HG03196 (cell line): ENCODE results near the gene CCDC171.

Experiments used
- ATAC-seq: cut with Tn5 transposase; IDR thresholded peaks from one replicate; pipeline ENCODE4 v1.9.1; 2021; ENCODE audit not compliant: unreplicated experiment

CCDC171 gene

GRCh38 chr9:15975101-15975778, 422.4 kb downstream of the CCDC171 start:
- ATAC-seq = no peak

- no peak for ATAC-seq
Observed at GRCh38 chr9:15977438-15977837, 424.6 kb downstream of the CCDC171 start.

GRCh38 chr9:15982182-15982581, 429.3 kb downstream of the CCDC171 start:
- ATAC-seq = no peak

GRCh38 chr9:15999422-16000339, 446.8 kb downstream of the CCDC171 start:
- no peak for ATAC-seq

GRCh38 chr9:16000811-16001210, 448.0 kb downstream of the CCDC171 start:
- ATAC-seq = no peak

GRCh38 chr9:16001856-16002255, 449.0 kb downstream of the CCDC171 start:
- no peak for ATAC-seq

- no peak for ATAC-seq
Observed at GRCh38 chr9:16002816-16003215, 450.0 kb downstream of the CCDC171 start.

- ATAC-seq = no peak
Observed at GRCh38 chr9:16003785-16004184, 450.9 kb downstream of the CCDC171 start.

GRCh38 chr9:16004613-16005012, 451.8 kb downstream of the CCDC171 start:
- ATAC-seq = no peak

GRCh38 chr9:16010221-16010620, 457.4 kb downstream of the CCDC171 start:
- no peak for ATAC-seq

- ATAC-seq = no peak
Observed at GRCh38 chr9:16012621-16013020, 459.8 kb downstream of the CCDC171 start.

GRCh38 chr9:16013366-16013765, 460.5 kb downstream of the CCDC171 start:
- ATAC-seq = no peak

GRCh38 chr9:16013826-16014225, 461.0 kb downstream of the CCDC171 start:
- ATAC-seq = no peak

GRCh38 chr9:16022228-16022627, 469.4 kb downstream of the CCDC171 start:
- no peak for ATAC-seq

GRCh38 chr9:16023446-16023845, 470.6 kb downstream of the CCDC171 start:
- no peak for ATAC-seq
